ENCODE results near the gene PEX16. TPM values are rescaled to one million over a fixed set of nuclear protein-coding genes. Genes with fewer than 3 reads are reported as not detected.

Gene PEX16
- total and polyA plus RNA-seq, 9 of the 15 experiments (the other 6 are each of a cell fraction or from before 2014, with no cell fraction given): 1.5 to 43.9 (median 14.6) TPM

GRCh38 chr11:45885274-45885920 lies 32.3 kb downstream of the PEX16 start, which contains the start of gene MAPK8IP1 (continued):
- TF ChIP-seq PBX2 (CRISPR knock-in tag; IDR thresholded peaks at IDR 0.05; ENCODE audit: low read depth) (no peak), PBX2 (tag; conservative IDR thresholded peaks at IDR 0.05; ENCODE audit: low read depth) (no peak), NFE2 (IDR thresholded peaks at IDR 0.05; ENCODE audit: low read depth) (no peak), USF2 (CRISPR knock-in tag; IDR thresholded peaks at IDR 0.05) (peak; percentile 26; the same call in 1 of the 2 replicates), ARNT (IDR thresholded peaks at IDR 0.05) (no peak), BRCA1 (IDR thresholded peaks at IDR 0.05) (no peak), BRCA1 (CRISPR knock-in tag; IDR thresholded peaks at IDR 0.05) (no peak), HNRNPL (IDR thresholded peaks at IDR 0.05; ENCODE audit: low read depth, low read length) (0 out of 2 replicates have a peak, but pooled peaks have one; percentile 41), TRIM28 (IDR thresholded peaks at IDR 0.05) (no peak), ESRRB (CRISPR knock-in tag; IDR thresholded peaks at IDR 0.05; ENCODE audit: borderline replicate concordance) (no peak), E2F4 (CRISPR knock-in tag; IDR thresholded peaks at IDR 0.05; ENCODE audit: low read depth) (no peak), MIER1 (IDR thresholded peaks at IDR 0.05; ENCODE audit: low read depth) (peak; percentile 91), HMGN3 (IDR thresholded peaks at IDR 0.05; ENCODE audit: borderline replicate concordance, extremely low read depth, insufficient read length, low read depth, low read length) (peak; percentile 63), THRB (CRISPR knock-in tag; conservative IDR thresholded peaks at IDR 0.05) (no peak), CTCF (IDR thresholded peaks at IDR 0.05 in 2 of 3, conservative IDR thresholded peaks at IDR 0.05 in 1 of 3; ENCODE audit: insufficient read depth in 2 of 3, low read depth in 1 of 3, low read length in 3 of 3) (no peak), SREBF1 (IDR thresholded peaks at IDR 0.05; ENCODE audit: borderline replicate concordance, low read depth, low read length) (no peak), ZBTB7A (IDR thresholded peaks at IDR 0.05; ENCODE audit: borderline replicate concordance, control insufficient read depth, low read depth, low read length) (peak; percentile 54; the same call in 1 of the 2 replicates), ZNF766 (CRISPR knock-in tag; conservative IDR thresholded peaks at IDR 0.05) (peak; percentile 84), LEF1 (IDR thresholded peaks at IDR 0.05) (no peak)

All from K562 (cell line).